HFF-Myc (cell line): ENCODE measurements around the gene GALNS.

ENCODE experiments used
- DNase-seq: peaks from one replicate; pipeline ENCODE4 v3.0.0-alpha.2; 2011; ENCODE audit warnings: low read depth; ENCODE audit errors: extremely low read depth
- H3K4me3 ChIP-seq: replicated peaks from 2 replicates; pipeline ENCODE4 v1.5.1; 2011; ENCODE audit warnings: low read depth, mild to moderate bottlenecking, control low read depth, low read length
- TF ChIP-seq, protein P1 (sequence below): IDR thresholded peaks from 2 replicates; pipeline ENCODE4 v1.5.1; 2012; ENCODE audit warnings: mild to moderate bottlenecking, low read depth, low read length, control low read depth; ENCODE audit errors: missing control alignments

GALNS gene

DNA sequence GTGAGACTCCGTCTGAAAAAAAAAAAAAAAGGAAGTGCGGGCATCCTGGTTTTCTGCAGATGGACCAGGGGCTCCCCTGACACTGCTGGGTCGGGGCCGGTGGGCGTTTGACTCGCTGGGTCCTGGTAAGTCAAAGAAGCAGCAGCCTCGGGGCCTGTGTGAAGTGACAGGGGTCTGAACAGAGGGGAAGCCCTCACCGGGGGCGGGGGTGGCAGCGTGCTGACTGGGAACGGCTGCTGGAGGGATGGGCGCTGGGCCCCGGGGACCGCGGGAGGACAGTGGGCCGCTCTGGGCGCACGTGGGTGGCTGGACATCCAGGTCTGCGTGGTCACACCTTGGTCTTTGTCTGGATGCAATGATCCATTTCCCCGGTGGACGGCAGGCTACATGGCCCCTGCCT is 8.2 kb downstream of the GALNS start:
- H3K4me3 ChIP-seq, result no peak overlapping the region
- no peak for DNase-seq
- TF ChIP-seq, protein P1, sequence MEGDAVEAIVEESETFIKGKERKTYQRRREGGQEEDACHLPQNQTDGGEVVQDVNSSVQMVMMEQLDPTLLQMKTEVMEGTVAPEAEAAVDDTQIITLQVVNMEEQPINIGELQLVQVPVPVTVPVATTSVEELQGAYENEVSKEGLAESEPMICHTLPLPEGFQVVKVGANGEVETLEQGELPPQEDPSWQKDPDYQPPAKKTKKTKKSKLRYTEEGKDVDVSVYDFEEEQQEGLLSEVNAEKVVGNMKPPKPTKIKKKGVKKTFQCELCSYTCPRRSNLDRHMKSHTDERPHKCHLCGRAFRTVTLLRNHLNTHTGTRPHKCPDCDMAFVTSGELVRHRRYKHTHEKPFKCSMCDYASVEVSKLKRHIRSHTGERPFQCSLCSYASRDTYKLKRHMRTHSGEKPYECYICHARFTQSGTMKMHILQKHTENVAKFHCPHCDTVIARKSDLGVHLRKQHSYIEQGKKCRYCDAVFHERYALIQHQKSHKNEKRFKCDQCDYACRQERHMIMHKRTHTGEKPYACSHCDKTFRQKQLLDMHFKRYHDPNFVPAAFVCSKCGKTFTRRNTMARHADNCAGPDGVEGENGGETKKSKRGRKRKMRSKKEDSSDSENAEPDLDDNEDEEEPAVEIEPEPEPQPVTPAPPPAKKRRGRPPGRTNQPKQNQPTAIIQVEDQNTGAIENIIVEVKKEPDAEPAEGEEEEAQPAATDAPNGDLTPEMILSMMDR, result no peak

DNA sequence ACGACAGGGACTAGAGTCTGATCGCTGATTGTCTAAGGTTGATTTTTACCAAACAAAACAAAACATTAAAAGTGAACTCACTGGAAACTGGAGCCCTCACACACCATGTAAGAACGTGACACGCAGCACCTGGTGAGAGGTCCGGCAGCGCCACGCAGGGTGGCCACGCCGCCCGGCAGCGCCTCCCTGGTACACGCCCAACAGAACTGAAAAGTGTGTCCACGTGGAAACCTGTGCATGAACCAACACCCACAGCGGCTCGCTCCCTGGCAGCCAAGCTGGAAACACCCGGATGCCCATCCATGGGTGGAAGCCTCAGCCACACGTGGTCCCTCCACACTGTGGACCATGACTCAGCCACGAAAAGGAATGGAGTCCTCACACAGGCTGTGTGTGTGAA is 9.1 kb downstream of the GALNS start:
- TF ChIP-seq, protein P1, result no peak
- H3K4me3 ChIP-seq, result no peak overlapping the region
- no peak for DNase-seq

DNA sequence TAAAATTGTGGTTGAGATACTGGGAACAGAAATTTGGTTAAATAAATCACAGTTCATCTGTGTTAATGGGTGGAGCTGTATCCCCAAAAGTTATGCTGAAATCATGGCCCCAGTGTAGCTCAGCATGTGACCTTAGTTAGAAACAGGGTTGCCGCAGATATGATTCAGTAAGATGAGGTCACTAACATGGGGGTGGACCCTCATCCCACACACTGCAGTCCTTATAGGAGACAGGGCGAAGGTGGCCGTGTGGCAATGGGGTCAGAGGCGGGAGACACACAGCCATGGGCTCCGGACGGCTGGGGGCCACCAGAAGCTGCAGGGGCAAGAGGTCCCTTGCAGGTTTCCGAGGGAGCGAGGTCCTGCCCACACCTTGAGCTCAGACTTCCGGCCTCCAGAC is 10.7 kb downstream of the GALNS start:
- TF ChIP-seq, protein P1, result no peak
- DNase-seq, result no peak
- H3K4me3 ChIP-seq, result no peak overlapping the region

DNA sequence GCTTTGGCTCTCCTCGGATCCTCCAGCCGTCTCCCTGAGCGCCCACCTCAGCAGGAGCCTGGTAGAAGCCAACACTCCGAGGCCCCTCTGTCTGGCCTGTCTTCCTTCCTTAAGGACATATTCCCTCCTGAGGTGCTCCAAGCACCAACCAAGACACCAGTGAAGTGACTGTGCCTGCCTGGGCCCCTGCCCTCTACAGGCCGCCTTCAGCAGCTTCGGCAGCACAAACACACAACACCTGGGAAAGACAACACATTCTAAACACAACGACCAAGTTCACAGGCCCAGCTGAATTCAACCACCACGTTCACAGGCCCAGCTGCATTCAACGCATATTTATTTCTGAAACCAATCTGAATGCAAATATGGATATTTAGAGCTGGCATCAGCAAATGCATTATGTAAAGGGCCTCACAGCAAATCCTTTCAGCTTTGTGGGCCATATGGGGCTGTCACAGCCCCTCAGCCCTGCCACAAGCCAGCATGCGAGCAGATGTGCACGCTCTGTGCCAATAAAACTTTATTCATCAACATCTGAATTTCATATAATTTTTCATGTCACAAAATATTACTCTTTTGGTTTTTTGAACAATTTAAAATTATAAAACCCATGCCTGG is 12.2 kb downstream of the GALNS start:
- no peak for DNase-seq
- H3K4me3 ChIP-seq, result no peak overlapping the region
- TF ChIP-seq, protein P1, result peak; percentile 29

DNA sequence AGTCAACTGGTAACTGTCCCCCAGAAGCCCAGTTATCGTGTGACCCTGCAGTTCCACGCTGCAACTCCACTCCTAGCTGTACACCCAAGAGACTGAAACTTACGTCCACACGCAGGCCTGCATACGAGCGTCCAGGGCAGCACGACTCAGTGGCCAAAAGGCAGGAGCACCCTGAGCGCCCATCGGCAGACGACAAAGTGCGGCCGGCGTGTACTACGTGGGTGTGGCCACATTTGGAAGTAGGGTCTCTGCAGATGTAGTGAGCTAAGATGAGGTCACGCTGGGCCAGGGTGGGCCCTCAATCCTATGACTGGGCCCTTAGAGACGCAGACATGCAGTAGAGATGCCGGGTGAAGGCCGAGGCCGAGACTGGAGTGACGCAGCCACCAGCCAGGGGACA is 13.5 kb downstream of the GALNS start:
- no peak for DNase-seq
- TF ChIP-seq, protein P1, result no peak
- no peak overlapping the region for H3K4me3 ChIP-seq

DNA sequence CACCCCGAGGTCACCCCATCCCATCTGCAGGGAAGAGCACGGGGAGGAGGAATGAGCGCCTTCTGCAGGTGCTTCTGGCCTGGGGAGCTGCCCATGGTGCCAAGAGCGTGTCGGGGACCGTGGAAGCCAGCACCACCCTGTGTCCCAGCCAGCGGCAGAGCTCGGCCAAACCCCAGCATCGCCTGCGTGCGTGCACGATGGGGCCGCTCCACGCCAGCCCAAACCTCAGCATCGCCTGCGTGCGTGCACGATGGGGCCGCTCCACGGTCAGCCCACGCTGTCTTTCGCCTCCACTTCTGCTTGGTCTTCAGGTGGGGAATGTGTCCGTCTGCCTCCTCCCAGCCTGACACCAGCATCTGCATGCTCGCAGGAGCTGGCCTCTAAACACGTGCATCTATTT is 13.9 kb downstream of the GALNS start:
- no peak overlapping the region for H3K4me3 ChIP-seq
- no peak for DNase-seq
- TF ChIP-seq, protein P1, result no peak

DNA sequence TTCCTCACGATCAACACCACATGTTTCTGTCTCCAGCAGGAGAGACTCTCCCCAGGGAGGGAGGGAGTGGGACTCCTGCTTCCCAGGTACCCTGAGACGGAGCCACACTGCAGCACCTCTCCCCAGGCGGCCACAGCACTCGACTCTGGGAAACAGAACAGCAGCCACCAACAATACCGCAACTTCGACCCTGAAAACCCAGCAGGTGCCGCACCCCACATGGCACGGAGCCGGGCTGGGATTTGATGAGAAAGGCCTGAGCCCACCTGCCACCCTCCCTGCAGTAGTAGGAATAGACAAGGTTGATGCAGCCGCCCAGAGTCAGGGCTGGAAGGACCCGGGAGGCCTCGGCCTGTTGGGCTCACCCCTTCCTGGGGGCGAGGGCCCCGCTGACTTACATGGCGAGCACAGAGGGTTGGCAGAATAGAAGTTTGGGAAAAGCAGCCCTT is 14.4 kb downstream of the GALNS start:
- TF ChIP-seq, protein P1, result no peak
- H3K4me3 ChIP-seq, result no peak overlapping the region
- DNase-seq, result no peak
